Cerebellar cortex (tissue), 1 donor: Measurements from ENCODE around the gene FOXM1.

Experiments
- DNase-seq: peaks from one replicate; pipeline ENCODE4 v3.0.0-alpha.2; 2015; ENCODE audit warnings: low spot score

FOXM1 gene, protein sequence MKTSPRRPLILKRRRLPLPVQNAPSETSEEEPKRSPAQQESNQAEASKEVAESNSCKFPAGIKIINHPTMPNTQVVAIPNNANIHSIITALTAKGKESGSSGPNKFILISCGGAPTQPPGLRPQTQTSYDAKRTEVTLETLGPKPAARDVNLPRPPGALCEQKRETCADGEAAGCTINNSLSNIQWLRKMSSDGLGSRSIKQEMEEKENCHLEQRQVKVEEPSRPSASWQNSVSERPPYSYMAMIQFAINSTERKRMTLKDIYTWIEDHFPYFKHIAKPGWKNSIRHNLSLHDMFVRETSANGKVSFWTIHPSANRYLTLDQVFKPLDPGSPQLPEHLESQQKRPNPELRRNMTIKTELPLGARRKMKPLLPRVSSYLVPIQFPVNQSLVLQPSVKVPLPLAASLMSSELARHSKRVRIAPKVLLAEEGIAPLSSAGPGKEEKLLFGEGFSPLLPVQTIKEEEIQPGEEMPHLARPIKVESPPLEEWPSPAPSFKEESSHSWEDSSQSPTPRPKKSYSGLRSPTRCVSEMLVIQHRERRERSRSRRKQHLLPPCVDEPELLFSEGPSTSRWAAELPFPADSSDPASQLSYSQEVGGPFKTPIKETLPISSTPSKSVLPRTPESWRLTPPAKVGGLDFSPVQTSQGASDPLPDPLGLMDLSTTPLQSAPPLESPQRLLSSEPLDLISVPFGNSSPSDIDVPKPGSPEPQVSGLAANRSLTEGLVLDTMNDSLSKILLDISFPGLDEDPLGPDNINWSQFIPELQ

DNA sequence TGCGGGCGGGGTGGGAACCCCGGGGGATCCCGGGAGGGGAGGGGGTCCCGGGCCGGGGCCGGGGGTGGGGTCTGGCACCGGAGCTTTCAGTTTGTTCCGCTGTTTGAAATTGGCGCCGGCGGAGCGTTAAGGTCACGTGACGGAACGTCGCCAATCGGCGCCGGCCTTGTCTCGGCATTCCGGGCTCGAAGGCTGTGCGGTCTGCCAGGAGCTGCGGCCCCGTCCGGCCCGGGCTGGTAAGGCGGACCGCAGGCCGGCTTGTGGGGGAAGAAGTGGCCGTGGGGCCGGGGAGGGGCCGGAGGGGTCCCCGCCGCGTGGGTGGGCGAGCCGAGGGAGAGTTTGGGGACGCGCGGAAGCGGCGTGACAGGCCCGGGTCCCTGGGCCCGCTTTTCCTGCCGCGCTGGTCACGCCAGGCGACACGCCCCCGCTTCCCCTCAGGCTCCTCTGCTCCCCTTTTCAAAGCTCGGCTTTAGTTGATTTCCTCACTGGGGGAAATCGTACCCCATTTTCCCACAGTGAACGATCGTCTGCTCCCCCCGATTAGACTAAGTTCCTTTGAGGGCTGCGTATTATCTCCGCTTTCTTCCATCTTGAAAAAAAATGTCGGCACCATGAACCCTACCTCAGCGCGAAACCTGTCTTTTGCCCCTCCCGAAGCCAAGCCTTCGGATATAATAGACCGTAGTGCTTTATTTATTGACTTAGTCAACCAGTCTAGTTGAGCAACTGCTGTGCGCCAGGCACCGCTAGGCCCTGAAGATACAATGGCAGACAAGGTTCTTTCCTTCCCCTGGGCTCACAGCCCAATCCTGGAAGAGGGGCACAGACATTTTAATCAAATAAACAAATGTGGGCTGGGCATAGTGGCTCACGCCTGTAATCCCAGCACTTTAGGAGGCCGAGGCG is at the start of gene FOXM1, which contains the start of gene RHNO1:
Gene FOXM1, minus strand, starts transcription at position 128 of the 906 bp plus-strand sequence. CDS start 2,696 bp downstream, outside the sequence.
Gene RHNO1, plus strand, starts transcription at position 177 of the 906 bp plus-strand sequence. CDS start 8,144 bp downstream, outside the sequence.
- peak; percentile 90 for DNase-seq

DNA sequence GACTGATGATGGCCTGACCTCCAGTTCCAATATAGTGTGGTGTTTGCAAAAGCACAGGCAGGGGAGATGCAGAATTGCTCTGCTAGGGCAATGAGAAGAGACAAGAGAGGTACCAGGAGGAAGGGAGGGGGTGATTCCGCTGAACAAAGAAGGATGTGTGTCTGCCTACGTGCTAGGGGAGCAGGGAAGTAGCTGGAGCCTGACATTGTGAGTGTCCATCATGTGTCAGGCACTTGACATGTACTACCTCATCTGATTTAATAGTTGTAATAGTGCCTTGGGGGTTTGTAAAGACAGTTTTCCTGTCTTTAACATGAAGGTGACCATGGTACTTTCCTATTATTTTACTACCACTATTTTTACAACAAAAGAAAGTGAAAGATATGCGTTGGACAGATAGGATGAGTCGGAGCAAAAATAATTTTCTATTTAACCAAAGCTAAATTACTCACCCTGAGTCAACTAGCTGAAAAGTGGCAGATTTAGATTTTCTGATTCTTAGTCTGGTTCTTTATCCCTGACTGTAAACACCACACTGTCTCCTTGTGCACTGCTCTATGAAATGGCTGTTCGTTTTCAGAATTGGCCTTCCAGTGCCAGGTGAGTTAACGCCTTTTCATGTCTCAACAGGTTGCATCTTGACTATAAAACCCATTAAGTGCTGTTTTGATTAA is 48.5 kb upstream of the FOXM1 start:
- DNase-seq = no peak

DNA sequence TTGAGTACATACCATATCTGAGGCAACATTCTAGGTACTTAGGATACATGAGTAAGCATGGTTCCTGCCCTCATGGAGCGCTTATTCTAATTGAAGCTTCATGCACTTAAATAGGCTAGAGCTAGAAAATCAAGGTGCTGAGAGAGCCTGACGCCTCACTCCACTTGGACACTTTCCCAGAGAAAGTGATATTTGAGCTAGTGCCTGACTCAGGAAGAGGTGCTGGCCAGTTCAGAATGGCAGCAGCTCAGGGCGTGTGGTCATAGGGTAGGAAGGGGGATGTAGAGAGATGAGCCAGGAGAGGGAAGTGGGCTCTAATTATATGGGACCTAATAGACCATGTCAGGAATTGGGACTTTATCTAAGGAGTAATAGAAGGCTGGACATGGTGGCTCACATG is 47.0 kb upstream of the FOXM1 start:
- DNase-seq = no peak

DNA sequence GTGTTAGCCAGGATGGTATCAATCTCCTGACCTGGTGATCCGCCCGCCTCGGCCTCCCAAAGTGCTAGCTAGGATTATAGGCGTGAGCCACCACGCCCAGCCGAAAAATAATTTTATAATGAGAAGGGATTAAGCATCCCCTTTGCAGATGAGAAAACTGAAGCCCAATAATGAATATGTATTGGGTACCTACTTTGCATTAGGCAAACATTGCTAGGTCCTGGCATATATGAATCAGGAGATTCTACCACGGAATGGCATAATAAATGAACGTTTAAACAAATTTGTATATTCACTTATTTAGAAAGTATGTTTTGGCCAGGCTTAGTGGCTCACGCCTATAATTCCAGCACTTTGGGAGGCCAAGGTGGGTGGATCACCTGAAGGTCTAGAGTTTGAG is 46.1 kb upstream of the FOXM1 start:
- DNase-seq = no peak

DNA sequence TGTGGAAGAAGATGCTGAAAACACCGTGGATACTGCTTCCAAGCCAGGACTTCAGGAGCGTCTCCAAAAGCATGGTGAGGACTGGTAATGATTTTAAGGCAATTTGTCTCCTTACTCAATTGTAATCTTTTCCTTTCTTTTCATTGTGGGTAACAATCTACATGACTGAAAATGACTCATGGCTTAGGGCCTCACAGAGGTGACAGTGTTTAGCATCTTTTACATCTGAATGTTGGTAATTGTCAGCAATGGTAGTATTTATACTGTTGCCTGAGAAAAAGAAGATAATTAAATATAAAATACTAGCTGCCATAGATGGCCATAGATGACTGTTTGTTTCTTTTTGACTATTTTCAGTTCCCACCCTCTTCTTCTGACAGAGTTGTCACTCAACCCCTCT is 45.4 kb upstream of the FOXM1 start:
- no peak for DNase-seq

DNA sequence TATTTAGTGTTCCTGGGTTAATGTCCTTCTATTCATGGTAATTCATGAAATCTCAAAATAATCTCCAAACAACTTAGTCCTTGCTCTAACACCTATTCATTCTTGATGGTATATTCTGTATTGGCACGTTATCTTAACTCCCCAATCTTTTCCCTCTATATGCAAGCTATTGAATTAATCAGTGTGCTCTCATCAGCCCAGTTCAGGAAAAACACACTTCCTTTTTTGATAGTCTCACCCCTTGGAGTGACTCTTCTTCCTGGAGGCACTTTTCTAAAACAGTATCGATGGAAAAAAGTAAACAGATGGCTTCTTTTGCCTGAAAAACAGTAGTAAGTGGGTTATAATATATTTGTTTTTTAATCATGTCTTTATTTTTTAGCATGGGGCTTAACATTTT is 42.3 kb upstream of the FOXM1 start:
- DNase-seq = no peak

DNA sequence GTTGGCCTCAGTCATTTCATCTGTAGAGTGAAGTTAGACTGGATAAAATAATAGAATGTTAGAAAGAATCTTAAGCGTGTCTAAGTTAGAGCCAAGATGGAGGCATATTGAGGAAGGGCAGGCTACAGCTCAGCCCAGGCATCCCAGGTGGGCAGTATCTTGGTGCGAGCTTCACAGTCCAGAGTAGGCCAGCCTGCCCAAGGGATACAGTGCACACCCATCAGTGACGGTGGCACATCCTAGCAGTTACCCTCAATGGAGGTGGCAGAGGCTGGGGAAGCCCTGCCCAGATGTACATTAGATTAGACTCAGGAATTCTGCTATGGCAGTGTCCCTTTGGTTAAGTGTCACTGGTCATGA is 35.2 kb upstream of the FOXM1 start:
- no peak for DNase-seq

DNA sequence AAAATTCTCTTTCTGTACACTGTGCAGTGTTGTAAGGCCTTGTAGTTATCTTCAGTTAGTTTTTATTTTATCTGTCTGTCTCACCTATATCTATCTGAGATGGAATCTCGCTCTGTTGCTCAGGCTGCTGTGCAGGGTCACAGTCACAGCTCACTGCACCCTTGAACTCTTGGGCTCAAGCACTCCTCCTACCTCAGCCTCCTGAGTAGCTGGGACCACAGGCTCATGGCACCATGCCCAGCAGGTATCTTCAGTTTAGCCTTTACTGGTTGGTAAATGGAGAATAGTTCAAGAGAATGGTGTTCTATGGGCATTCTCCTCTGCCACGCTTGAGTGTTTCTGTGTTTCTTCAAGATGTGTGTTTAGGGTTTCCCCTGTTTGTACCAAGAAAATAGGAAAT is 27.3 kb upstream of the FOXM1 start:
- DNase-seq = no peak

DNA sequence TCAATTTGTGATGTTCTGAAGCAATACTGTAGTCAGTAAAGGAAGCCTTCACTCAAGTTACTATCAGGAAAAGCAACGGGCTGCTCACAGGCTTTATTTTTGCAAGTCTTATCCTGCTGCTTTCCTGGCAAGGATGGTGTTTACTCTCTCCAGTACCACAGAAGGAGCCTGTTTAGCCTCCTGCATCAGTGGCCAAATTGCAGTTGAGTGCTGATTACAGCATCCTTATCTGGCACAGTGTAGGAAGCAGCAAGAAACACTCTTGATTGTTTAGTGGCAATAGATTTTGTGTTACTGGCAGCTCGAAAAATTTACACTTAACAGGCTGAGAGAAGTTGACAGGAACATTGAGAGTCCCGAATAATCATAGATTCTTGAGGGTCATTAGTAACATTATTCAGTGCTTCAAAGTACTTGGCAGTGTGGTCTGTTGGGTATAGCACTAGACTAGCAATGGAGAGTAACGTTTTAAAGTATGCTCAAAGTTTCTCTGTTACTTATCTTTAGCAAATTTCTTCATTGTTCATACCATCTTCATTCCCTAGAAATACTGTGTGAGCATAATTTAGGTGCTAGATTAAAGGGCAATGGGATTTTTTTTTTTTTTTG is 25.4 kb upstream of the FOXM1 start:
- DNase-seq = peak; percentile 99

DNA sequence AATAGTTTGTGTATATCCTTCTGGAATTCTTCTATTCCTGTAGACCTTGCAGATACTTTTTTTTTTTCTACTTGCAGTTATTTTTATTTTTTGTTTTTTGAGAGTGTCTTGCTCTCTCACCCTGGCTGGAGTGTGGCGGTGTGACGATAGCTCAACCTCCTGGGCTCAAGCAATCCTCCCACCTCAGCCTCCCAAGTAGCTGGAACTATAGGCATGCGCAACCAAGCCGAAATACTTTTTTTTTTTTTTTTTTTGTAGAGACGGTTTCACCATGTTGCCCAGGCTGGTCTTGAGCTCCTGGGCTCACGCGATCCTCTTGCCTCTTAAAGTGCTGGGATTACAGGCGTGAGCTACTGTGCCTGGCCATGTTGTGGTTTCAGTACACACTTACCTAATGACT is 23.7 kb upstream of the FOXM1 start:
- no peak for DNase-seq

DNA sequence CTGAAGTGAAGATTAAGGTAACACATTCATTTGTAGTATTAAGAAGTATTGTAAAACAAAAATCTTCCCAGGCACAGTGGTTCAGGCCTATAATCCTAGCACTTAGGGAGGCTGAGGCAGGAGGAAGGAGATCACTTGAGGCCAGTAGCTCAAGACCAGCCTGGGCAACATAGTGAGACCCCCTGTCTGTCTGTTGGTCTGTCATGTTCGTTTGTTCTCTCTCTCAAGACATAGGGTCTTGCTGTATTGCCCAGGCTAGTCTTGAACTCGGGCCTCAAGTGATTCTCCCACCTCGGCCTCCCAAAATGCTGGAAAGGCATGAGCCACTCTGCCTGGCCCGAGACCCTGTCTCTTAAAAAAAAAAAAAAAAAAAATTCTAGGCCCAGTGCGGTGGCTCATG is 20.4 kb upstream of the FOXM1 start:
- no peak for DNase-seq

DNA sequence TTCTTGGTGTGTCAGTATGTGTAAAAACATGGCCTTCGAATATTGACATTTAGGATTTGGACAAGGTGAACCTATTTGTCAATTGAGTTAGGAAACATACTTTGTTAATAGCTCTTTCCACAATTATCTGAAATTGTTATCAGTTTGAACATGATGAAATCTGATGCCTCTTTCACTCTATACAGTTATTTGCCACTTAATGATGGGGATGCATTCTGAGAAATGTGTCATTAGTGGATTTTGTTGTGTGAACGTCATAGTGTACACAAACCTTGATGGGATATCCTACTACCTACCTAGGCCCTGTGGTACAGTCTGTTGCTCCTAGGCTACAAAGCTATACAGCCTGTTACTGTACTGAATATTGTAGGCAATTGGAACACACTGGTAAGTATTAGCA is 18.5 kb upstream of the FOXM1 start:
- no peak for DNase-seq

DNA sequence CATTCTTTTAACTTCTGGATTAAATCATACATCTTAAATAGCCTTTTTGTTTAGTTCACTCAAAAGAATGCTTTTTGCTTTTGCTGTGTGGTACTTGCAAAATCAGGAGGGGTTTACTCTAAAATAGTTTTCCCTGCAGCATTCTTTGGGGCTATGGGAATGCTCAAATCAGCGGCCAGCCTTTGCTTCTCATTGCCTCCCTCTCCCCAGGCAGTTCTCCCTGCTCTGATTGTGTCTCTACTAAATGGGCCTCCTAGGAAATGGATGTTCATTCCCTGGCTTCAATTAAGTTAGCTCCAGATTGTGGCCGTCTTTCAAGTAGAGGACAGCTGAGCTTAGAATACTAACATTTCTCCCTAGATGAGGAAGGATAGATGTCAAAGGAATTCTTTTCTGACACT is 18.1 kb upstream of the FOXM1 start:
- DNase-seq = no peak

DNA sequence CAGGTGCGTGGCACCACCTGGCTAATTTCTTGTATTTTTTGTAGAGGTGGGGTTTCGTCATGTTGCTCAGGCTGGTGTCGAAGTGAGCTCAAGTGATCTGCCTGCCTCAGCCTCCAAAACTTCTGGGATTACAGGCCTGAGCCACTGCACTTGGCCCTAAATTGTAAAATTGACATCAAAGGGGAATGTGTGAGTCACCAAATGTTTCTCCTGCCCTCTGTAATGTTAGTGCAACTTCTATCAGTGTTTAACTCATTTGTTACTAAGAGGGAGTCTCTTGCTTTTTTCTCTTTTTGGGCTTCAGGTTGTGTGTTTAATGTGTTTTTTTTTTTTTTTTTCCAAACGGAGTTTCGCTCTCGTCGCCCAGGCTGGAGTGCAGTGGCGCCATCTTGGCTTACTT is 16.0 kb upstream of the FOXM1 start:
- DNase-seq = no peak

DNA sequence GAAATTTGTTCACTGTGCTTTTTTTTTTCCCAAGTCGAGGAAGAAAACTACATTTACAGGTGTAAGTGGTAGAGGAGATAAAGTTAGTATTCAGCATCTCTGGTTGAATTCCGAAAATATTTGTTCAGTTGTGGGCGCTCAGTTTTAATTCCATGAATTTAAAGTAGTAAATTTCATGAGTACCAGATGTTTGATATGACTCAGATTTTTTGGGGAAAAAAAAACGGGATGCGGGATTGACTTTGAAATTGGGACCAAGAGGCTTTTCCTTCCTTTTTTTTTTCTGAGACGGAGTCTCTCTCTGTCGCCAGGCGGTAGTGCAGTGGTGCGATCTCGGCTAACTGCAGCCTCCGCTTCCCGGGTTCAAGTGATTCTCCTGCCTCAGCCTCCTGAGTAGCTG is 15.3 kb upstream of the FOXM1 start:
- DNase-seq = no peak

DNA sequence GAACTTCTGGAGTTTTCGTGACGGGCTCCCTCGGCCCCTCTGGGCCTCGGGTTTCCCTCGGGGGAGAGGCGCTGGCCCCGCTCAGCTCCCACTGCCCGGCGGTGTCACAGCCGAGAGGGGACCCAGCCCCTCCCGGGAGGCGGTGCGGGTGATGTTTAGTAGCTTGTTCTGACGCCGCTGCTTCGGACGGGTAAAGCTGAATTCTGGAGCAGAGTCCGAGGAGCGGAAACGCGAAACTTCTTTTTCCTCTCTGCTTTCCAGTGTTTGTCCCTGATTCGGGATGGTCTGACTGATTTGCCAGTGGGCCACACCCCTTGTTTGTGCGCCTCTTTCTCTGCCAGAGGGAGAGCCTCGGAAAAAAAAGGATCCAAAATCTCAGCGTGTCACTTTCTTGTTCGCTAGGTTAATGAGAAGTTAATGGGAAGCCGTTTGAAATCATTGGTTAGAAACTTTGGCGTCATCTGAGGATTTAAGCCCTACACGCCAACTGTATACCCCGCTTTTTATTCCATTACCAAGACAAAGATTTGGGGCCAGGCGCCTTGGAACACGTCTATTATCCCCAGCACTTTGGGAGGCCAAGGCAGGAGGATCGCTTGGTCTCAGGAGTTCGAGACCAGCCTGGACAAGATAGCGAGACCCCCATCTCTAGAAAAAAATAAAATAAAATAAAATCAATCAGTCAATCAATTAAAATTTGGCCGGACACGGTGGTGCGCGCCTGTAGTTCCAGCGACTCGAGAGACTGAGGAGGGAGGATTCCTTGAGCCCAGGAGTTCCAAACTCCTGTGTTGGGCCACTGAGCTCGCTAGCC is 14.5 kb upstream of the FOXM1 start:
- peak; percentile 69 for DNase-seq

DNA sequence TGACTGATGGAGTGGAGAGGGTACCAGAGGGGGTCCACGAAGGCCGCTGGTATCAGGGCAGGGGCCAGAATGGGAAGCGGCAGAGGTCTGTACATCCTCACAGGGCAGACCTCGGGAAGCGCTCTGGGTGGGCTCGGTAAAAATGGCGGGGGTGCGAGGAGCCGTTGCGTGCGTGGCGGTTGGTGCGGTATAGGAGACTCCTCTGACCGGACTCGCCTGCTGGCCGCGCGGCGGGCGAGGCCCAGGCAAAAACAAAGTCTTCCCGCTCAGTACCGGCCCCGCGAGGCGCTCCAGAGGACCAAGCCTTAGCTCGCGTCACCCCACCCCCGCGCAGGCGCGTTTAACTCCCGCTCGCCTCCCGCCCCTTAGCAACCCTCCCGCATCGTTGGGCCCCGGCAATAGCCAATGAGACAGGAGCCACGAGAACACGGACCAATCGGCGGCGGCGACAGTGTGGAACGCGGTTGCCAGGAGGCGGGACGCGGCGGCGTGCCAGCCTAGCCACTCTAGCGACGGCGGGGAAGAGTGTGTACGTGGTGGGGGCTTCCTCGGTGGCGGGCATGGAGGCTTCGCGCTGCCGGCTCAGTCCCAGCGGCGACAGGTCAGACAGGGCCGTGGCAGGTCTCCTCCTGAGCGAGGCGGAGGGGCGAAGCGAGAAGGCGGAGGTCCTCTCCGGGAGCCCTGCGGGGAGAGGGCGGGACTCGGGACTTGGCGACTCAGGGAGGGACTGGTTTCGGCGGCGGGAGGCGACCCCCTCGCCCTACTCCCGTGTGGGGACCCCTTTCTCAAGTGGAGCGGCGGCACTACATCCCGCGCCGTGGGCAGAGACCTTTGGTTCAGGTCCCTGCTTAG is 13.6 kb upstream of the FOXM1 start, which contains the start of gene TULP3:
Gene TULP3, plus strand, starts transcription at position 504 of the 852 bp plus-strand sequence. Its CDS starts 57 bp downstream, at position 561.
- DNase-seq = peak; percentile 98

DNA sequence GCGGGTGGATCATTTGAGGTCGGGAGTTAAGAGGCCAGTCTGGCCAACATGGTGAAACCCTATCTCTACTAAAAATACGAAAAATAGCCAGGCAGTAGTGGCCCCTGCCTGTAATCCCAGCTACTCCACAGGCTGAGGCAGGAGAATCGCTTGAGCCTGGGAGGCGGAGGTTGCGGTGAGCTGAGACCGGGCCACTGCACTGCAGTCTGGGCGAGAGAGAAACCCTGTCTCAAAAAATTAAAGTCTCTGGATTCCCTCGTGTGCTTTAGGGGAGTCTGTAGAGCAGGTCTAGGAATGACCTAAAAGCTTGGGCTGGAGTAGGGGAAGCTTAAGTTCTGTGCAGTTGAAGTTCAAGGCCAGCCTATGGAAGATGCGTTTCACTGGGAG is 13.0 kb upstream of the FOXM1 start:
- no peak for DNase-seq

DNA sequence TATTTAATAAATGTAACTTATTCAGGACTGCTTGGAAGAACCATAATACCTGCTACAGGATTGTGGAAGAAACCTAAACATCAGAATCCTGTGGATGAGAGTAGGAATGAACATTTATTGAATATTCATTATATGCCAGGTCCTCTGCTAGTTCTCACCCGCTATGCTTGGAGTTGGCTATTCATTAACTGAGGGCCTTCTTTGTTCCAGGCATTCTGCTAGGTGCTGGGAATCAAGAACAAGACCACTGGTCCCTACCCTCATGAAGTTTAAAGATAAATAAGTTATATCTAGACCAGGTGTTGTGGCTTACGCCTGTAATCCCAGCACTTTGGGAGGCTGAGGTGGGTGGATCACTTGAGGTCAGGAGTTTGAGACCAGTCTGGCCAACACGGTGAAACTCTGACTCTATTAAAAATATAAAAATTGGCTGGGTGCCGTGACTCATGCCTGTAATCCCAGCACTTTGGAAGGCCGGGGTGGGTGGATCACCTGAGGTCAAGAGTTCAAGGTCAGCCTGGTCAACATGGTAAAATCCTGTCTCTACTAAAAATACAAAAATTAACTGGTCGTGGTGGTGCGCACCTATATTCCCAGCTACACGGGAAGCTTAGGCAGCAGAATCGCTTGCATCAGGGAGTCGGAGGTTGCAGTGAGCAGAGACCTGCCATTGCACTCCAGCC is 9.9 kb upstream of the FOXM1 start:
- no peak for DNase-seq
